ENCODE results near the gene TRIM13. TPM values are rescaled to one million over a fixed set of nuclear protein-coding genes. Genes with fewer than 3 reads are reported as not detected.

Gene TRIM13
- total RNA-seq, 1 donor from 2014 or later, result 22.3 TPM

- no peak for DNase-seq
- no peak for ATAC-seq (ENCODE audit: poor library complexity)
- intact Hi-C loops (cut with DNase I), result no loop called here
Measured at GRCh38 chr13:49993666-49994065, 3.2 kb upstream of the TRIM13 start.

DNA sequence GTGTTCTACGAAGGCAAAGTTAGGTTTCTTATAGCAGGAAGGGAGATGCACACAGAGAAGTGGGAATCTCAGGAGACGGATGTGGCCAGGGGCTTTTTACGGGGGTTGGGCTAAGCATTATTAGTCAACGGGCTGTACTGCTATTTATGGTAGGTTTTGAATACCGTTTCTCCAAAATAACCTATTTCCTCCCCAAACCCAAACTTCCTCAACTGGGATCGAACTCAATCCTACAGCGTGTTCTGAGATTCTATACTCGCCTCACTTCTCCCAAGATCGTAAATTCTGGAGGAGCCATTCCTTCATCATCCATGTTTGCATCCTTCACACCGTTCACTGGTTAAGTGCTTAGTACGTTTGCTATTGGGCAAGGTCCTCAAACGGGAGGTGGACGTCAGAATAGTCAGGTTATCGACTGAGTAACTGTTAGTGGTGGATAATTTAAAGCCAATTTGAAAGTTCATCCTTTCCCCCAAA is 1.2 kb upstream of the TRIM13 start:
- DNase-seq (no peak), ATAC-seq (ENCODE audit: poor library complexity) (no peak)
- intact Hi-C loops (cut with DNase I), result loop anchor here (5.0 kb wide), 2 partner anchors 87 to 917 kb away; no protein-coding TSS in a partner anchor

DNA sequence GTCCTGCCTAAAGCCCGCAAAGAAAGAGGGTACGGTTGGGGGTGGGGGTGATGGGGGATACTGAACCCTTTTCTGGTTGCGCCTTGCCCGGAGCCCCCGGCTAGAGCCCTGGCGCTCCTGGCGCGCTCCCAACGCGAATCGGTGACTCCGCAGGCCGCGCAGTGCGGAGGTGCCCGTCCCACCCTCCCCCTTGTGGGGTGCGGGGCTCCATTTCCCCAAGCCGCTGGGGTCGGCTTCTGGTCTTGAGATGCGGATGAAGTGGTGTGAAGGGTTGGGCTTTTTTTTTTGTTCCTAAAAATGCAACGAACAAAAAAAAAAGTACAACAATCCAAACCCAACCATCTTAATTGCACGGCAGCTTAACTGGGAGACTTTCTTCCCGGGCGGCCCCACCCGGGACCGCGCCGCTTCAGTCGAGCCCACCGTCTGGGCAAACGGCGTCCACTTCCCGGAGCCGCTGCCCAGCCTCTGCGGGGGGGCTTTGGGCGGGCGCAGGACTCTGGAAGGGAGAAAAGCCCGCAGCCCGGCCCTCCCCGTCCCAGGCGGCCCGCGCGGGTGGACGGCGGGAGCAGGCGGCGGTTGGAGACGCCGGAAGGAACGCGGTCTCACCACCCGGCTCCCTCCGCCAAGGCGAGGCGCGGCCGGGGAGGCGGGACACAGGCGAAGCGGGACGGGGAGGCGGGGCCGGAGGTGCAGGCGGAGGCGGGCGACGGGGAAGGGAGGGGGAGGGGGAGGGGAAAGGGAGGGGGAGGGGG is 504 bp upstream of the TRIM13 start:
- ATAC-seq (ENCODE audit: poor library complexity), result peak; percentile 91
- peak; percentile 96 for DNase-seq
- intact Hi-C loops (cut with DNase I), result loop anchor here (5.0 kb wide), 2 partner anchors 86 to 916 kb away; no protein-coding TSS in a partner anchor

GRCh38 chr13:49997955-49998354 is 1.1 kb downstream of the TRIM13 start:
- DNase-seq (no peak), ATAC-seq (ENCODE audit: poor library complexity) (no peak)
- intact Hi-C loops (cut with DNase I), result loop anchor here (5.0 kb wide), 2 partner anchors 84 to 914 kb away; no protein-coding TSS in a partner anchor

DNA sequence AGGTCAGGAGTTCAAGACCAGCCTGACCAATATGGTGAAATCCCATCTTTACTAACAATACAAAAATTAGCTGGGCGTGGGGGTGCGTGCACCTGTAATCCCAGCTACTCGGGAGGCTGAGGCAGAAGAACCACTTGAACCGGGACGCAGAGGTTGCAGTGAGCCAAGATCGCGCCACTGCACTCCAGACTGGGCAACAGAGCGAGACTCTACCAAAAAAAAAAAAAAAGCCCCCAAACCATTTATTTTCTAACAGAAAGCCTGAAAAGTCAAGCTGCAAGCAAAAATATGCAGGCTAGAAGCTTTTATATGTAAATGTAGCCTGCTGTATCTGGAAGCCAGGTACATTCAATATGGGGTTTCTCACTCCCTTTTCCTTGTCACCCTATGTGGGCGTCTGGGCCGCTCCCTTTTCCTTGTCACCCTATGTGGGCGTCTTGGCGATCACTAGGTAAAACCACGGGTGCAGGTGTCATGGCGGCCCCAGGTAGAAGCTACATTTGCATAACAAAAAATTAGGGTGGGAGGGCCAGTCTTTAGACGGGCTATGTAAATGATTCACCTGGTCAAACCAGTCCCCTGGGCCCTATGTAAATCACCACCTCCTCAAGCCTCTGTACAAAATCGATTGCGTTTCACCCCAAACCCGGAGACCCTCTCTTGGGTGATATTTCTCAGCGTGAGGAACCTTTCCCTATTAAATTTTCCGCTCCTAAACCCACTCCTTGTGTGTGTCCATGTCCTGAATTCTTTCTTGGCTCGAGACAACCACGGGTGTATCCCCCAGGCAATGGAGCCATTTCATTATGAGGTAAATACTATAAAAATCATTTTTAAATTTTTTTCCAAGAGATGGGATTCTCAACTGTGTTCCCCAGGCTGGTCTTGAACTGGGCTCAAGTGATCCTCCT is 2.1 kb downstream of the TRIM13 start:
- intact Hi-C loops (cut with DNase I), result loop anchor here (5.0 kb wide), 2 partner anchors 83 to 913 kb away; no protein-coding TSS in a partner anchor
- no peak for DNase-seq
- no peak for ATAC-seq (ENCODE audit: poor library complexity)

- ATAC-seq (ENCODE audit: poor library complexity) (no peak), DNase-seq (no peak)
- intact Hi-C loops (cut with DNase I), result no loop called here
Measured at GRCh38 chr13:50001287-50001686, 4.4 kb downstream of the TRIM13 start.

DNA sequence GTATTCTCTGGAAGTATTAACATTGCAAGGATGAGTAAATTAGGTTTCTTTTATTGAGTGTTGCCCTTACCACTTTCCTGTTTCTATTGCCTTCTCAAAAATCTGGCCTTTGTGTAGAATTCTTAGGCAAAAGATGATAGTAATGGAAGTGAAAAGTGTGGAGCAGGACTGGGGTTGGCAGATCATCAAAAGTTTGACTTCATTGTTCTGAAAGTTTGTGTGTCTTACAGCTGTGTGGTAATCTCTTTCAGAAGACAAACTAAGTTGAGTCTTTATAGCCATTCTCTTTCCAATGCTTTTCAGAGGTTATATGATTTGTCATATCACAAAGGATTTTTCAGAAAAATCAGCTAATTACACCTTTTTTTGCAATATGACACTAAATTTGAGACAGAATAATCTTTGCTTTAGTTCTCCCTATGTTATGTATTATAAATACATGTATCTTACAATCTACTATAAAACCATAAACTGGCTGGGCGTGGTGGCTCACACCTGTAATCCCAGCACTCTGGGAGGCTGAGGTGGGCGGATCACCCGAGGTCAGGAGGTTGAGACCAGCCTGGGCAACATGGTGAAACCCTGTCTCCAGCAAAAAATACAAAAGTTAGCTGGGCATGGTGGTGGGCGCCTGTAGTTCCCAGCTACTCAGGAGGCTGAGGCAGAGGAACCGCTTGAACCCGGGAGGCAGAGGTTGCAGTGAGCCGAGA is 9.7 kb downstream of the TRIM13 start:
- DNase-seq (no peak), ATAC-seq (ENCODE audit: poor library complexity) (no peak)
- intact Hi-C loops (cut with DNase I), result no loop called here

DNA sequence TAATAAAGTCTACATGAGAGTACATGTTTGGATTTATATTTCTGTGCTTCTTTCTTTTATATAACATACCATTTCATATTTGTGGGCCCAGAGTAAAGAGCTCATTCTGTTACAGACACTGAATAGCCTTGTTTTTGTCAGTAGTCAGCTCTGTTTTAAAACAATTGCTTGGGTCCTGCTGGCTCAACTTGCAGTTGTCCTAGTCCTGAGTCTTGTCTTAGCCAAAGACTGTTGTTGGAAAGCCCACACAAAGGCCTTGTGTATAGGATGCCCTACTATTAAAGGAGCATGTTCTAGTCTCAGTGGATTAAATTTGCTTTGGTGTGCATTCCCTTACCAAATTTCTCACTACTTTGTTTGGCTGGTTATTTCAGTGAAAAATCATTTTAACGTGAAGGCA is 14.6 kb downstream of the TRIM13 start:
- ATAC-seq (ENCODE audit: poor library complexity) (no peak), DNase-seq (no peak)
- intact Hi-C loops (cut with DNase I), result no loop called here

GRCh38 chr13:50012396-50013169 is 15.7 kb downstream of the TRIM13 start:
- ATAC-seq (ENCODE audit: poor library complexity) (no peak), DNase-seq (no peak)
- intact Hi-C loops (cut with DNase I), result no loop called here

DNA sequence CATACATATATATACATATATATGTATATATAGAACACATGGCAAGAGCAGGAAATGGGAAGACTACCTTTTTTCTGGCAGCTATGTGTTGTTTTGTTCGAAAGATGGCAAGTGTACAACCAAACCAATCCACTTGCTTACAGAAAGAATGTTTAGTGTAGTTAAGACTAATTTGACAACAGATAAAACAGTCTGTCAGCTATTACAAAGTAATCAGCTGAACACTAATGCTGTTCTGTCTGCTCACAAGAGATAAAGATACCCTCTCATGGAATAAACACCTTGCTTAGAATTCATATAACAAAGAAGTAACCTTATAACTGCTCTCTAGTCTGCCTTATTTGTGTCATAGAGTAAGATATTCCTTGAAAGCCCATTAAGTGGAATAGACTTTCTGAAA is 17.5 kb downstream of the TRIM13 start:
- ATAC-seq (ENCODE audit: poor library complexity) (no peak), DNase-seq (no peak)
- intact Hi-C loops (cut with DNase I), result no loop called here

DNA sequence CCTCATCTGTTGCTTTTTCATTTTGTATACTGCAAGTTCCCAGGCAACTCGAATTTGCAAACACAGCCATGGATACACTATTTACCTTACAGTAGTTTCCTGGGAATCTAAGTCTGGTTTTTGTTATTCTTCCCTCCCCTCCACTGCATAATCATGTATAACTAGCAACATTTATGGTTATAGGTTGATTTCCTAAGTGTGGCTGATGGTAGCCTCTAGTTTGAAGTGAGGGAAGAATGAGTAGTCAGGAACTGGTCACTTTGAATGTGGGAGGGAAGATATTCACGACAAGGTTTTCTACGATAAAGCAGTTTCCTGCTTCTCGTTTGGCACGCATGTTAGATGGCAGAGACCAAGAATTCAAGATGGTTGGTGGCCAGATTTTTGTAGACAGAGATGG is 18.4 kb downstream of the TRIM13 start, which contains the start of gene KCNRG:
TSS of gene KCNRG (plus strand) at position 187 of the 400 bp plus-strand sequence. CDS start at position 237, 50 bp downstream.
- intact Hi-C loops (cut with DNase I), result no loop called here
- DNase-seq (no peak), ATAC-seq (ENCODE audit: poor library complexity) (peak; percentile 5)

DNA sequence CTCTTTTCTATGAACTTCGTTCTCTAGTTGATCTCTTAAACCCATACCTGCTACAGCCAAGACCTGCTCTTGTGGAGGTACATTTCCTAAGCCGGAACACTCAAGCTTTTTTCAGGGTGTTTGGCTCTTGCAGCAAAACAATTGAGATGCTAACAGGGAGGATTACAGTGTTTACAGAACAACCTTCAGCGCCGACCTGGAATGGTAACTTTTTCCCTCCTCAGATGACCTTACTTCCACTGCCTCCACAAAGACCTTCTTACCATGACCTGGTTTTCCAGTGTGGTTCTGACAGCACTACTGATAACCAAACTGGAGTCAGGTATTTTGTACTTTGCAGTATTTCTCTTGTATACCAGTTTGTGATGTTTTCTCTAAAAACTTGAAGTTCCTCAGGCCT is 18.9 kb downstream of the TRIM13 start:
- DNase-seq (no peak), ATAC-seq (ENCODE audit: poor library complexity) (peak; percentile 30)
- intact Hi-C loops (cut with DNase I), result no loop called here

DNA sequence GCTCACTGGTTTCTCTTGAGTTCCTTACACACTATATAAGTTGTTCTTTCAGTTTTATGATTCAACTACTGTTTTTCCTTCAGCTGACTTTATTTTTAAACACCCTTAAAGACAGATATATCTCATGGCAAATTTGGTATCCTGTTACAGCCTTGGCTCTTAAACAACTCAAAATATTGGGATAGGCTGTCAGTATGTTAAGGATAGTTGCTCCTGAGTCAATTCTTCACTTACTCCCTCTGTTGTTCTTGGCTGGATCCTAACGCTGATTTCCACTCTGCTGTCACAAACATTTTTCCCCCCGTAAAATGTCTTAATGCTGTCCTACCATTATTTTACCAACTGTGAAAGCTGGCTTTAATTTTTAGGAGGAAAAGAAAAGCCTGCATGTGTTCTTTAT is 19.6 kb downstream of the TRIM13 start:
- intact Hi-C loops (cut with DNase I), result no loop called here
- DNase-seq (no peak), ATAC-seq (ENCODE audit: poor library complexity) (no peak)

DNA sequence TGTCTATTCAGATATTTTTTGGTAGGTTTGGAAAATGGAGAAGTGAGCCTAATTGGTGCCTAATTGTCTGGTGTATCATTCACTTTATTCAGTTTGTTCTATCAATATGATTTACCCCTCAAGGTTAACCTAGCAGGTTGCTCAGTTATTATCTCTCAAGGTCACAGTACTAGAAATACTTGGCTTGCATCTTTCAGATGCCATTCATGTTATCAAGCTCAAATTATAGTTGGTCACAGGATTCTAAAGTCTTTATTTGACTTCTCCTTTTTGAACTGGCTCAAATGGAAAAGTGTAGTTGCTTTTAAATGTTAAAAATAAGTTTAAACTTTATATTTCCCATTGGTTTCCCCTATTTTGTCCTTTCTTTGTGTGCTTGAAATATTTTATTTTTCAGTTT is 21.0 kb downstream of the TRIM13 start:
- intact Hi-C loops (cut with DNase I), result no loop called here
- peak; percentile 76 for ATAC-seq (ENCODE audit: poor library complexity)

GRCh38 chr13:50025436-50025835 is 28.6 kb downstream of the TRIM13 start:
- intact Hi-C loops (cut with DNase I), result no loop called here
- ATAC-seq (ENCODE audit: poor library complexity), result no peak
- no peak for DNase-seq

More for the DNA sequence above, 21.0 kb downstream of the TRIM13 start:
- DNase-seq, result no peak

- ATAC-seq (ENCODE audit: poor library complexity), result no peak
- intact Hi-C loops (cut with DNase I), result no loop called here
- no peak for DNase-seq
Measured at GRCh38 chr13:50026788-50027473, 30.1 kb downstream of the TRIM13 start.

- DNase-seq, result no peak
- ATAC-seq (ENCODE audit: poor library complexity), result no peak
- intact Hi-C loops (cut with DNase I), result no loop called here
Measured at GRCh38 chr13:50030315-50030714, 33.5 kb downstream of the TRIM13 start.

DNA sequence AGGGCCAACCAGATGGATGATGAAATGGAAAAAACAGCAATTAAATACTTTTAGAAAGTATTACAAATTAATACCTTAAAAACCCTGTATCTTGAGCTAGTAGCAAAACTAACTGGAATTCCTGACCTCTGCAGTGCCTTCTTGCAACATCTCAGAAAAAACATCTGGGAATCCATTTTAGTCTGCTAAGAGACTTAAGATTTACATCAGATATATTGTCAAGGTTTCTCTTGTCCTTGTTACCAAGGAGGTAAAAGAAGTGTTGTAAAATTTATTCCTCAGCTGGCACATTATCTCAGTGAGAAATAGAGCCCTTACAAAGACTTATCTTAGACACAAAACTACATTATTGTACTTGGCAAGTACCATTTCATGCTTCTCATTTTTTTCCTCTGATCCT is 36.9 kb downstream of the TRIM13 start:
- no peak for ATAC-seq (ENCODE audit: poor library complexity)
- intact Hi-C loops (cut with DNase I), result no loop called here
- no peak for DNase-seq
